ENCODE data around the gene NRG2. TPM values are rescaled to one million over a fixed set of nuclear protein-coding genes. Genes with fewer than 3 reads are reported as not detected.

NRG2 gene
- total RNA-seq, 6 donors from 2014 or later = 0.46 to 4.2 (median 1.5) TPM

DNA sequence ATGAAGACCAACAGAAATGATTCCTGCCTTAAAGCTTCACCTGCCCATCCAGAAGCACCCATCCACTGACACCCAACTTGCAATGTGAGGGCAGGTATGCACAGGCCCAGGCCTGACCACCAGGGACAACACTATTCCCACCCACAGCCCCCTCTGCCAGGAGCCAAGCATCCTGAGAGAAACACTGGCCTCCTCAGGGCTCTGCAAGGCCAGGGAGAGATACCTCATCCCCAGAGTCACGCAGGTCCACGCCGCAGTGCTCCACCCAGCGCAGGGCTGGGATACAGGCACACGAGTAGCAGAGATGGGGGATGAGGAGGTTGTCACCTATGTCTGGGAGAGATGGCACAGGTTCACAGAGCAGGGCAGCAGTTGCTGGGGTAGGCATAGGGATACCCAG lies 148.1 kb downstream of the NRG2 start:
- no peak overlapping the region for H3K4me3 ChIP-seq
- no peak overlapping the region for H3K27ac ChIP-seq
- WGBS, 2 donors = 90 to 93% methylated on average over 2 to 5 of the region's 5 CpGs
- H3K36me3 ChIP-seq = no peaks in the 10 kb centered on the region
- TF ChIP-seq EP300 (IDR thresholded peaks at IDR 0.05) = no peak
- no peak for TF ChIP-seq POLR2AphosphoS5 (IDR thresholded peaks at IDR 0.05)
- TF ChIP-seq, protein P1, sequence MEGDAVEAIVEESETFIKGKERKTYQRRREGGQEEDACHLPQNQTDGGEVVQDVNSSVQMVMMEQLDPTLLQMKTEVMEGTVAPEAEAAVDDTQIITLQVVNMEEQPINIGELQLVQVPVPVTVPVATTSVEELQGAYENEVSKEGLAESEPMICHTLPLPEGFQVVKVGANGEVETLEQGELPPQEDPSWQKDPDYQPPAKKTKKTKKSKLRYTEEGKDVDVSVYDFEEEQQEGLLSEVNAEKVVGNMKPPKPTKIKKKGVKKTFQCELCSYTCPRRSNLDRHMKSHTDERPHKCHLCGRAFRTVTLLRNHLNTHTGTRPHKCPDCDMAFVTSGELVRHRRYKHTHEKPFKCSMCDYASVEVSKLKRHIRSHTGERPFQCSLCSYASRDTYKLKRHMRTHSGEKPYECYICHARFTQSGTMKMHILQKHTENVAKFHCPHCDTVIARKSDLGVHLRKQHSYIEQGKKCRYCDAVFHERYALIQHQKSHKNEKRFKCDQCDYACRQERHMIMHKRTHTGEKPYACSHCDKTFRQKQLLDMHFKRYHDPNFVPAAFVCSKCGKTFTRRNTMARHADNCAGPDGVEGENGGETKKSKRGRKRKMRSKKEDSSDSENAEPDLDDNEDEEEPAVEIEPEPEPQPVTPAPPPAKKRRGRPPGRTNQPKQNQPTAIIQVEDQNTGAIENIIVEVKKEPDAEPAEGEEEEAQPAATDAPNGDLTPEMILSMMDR (IDR thresholded peaks at IDR 0.05) = no peak
- no peak for TF ChIP-seq POLR2A (IDR thresholded peaks at IDR 0.05)
- ATAC-seq (ENCODE audit: low FRiP score in 2 of 2) (no peak), DNase-seq (no peak)
- no peaks in the 10 kb centered on the region for H3K9me3 ChIP-seq
- no peaks in the 10 kb centered on the region for H3K27me3 ChIP-seq
- H3K4me1 ChIP-seq = no peaks in the 10 kb centered on the region

DNA sequence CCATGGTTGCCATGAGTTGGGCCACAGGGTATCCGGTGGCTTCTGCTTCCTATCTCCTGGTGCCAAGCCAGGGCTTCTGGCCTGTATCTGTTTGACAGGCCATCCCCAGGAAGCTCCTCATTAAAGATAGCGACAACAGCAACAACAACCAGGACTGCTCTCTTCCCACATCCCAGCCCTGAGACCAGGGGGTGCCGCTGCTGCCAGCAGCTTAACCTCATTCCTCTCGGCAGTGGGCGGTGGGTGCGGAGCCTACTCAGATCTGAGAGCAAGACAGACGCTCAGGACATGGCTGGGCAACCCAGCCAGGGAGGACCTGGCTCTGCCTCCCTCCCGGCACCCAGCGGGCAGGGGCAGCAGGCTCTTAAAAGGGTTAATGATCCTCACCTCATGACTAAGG lies 149.2 kb downstream of the NRG2 start:
- DNase-seq = peak in 1 of 2 donors; percentile 48
- Histone ChIP-seq H3K4me3 (no peak overlapping the region), H3K27ac (no peak overlapping the region), H3K27me3 (no peaks in the 10 kb centered on the region), H3K4me1 (no peaks in the 10 kb centered on the region), H3K9me3 (no peaks in the 10 kb centered on the region), H3K36me3 (no peaks in the 10 kb centered on the region)
- 80 to 81% methylated on average over 3 to 9 of the region's 9 CpGs for WGBS, 2 donors
- TF ChIP-seq EP300 (IDR thresholded peaks at IDR 0.05) = no peak
- TF ChIP-seq, protein P1 (IDR thresholded peaks at IDR 0.05) = no peak
- no peak for TF ChIP-seq POLR2AphosphoS5 (IDR thresholded peaks at IDR 0.05)
- TF ChIP-seq POLR2A (IDR thresholded peaks at IDR 0.05) = no peak
- ATAC-seq (ENCODE audit: low FRiP score in 2 of 2) = no peak

DNA sequence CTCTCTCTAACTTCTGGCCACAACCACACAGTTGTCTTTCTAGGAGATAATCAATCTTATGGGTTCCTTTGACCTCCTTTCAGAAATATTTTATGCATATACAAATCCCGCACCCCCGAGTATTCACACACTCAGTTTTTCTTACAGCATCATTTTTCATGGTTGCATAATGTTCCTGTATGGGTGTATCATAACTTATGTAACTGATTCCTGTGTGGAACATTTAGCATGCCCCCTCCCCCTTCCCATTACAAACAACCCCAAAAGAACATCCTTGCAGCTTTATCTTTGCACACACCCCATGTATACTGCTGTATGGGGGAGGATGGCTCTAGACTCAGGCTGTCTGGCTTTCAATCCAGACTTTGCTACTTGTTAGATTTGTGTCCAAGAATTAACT lies 153.7 kb downstream of the NRG2 start:
- TF ChIP-seq, protein P1 (IDR thresholded peaks at IDR 0.05) = no peak
- no peak for TF ChIP-seq POLR2AphosphoS5 (IDR thresholded peaks at IDR 0.05)
- TF ChIP-seq POLR2A (IDR thresholded peaks at IDR 0.05) = no peak
- no peak for TF ChIP-seq EP300 (IDR thresholded peaks at IDR 0.05)
- Histone ChIP-seq H3K27me3 (no peaks in the 10 kb centered on the region), H3K4me1 (no peaks in the 10 kb centered on the region), H3K36me3 (no peaks in the 10 kb centered on the region), H3K9me3 (no peaks in the 10 kb centered on the region), H3K4me3 (no peak overlapping the region), H3K27ac (no peak overlapping the region)
- no peak for ATAC-seq (ENCODE audit: low FRiP score in 2 of 2)
- 85 to 91% methylated on average over 2 of the region's 2 CpGs for WGBS, 2 donors
- no peak for DNase-seq

DNA sequence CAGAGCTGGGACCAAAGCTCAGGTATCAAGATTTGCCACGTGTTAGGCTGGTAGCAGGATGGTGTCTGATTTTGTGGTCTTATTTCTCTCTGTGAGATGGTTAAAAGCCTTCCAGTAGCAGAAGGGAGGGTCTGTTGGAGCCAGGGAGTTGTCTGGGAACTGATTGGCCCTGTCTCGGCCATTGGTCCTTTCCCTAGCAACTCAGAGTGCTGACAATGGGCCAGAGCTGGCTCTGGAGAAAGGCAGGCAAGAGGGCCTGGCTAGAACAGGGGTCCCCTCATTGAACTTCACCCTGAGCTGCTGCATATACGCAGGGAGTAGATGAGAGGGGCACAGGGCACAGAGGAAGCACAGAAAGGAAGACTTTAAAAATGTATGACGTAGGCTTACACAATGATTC lies 154.7 kb downstream of the NRG2 start:
- no peak for TF ChIP-seq EP300 (IDR thresholded peaks at IDR 0.05)
- no peak for TF ChIP-seq POLR2AphosphoS5 (IDR thresholded peaks at IDR 0.05)
- TF ChIP-seq, protein P1 (IDR thresholded peaks at IDR 0.05) = no peak
- no peak for TF ChIP-seq POLR2A (IDR thresholded peaks at IDR 0.05)
- no peak overlapping the region for H3K4me3 ChIP-seq
- H3K36me3 ChIP-seq = no peaks in the 10 kb centered on the region
- H3K27ac ChIP-seq = no peak overlapping the region
- H3K9me3 ChIP-seq = no peaks in the 10 kb centered on the region
- ATAC-seq (ENCODE audit: low FRiP score in 2 of 2) (no peak), DNase-seq (no peak)
- H3K4me1 ChIP-seq = no peaks in the 10 kb centered on the region
- whole genome bisulfite sequencing, 2 donors = 74 to 90% methylated on average over 3 to 4 of the region's 4 CpGs
- no peaks in the 10 kb centered on the region for H3K27me3 ChIP-seq

DNA sequence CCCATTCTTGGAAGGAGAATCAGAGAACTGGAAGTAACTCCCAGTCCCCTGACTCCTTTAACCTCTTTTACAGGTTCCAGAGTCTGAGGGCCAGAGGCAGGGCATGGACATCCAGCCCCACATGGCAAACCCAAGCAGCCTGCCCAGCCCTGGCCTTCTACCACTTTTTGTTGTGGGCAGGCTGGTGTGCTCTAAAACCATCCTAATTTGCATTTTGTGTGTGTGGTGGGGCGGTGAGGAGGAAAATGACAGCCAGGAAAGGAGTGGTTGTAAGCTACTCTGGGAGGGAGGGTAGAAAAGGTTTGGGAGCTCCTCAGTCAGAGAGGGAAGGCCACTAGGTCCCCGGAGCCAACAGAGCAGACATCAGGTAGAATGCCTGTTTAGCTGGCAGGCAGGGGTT lies 156.9 kb downstream of the NRG2 start:
- Histone ChIP-seq H3K27ac (no peak overlapping the region), H3K4me1 (peaks cover 0 to 2% (median 0%) of the 10 kb centered on the region in 4 donors), H3K36me3 (no peaks in the 10 kb centered on the region), H3K9me3 (no peaks in the 10 kb centered on the region), H3K27me3 (no peaks in the 10 kb centered on the region), H3K4me3 (no peak overlapping the region)
- no peak for DNase-seq
- no peak for TF ChIP-seq EP300 (IDR thresholded peaks at IDR 0.05)
- no peak for TF ChIP-seq POLR2A (IDR thresholded peaks at IDR 0.05)
- no peak for TF ChIP-seq POLR2AphosphoS5 (IDR thresholded peaks at IDR 0.05)
- TF ChIP-seq, protein P1 (IDR thresholded peaks at IDR 0.05) = no peak
- ATAC-seq (ENCODE audit: low FRiP score in 2 of 2) = no peak
- 80 to 84% methylated on average over 2 of the region's 2 CpGs for WGBS, 2 donors
